SKM-1 (cell line): ENCODE measurements around the gene OVOL2.

Experiments used
- DNase-seq: peaks from one replicate; lab custom pipeline; 2025; ENCODE audit not compliant: unreplicated experiment; lab: John Stamatoyannopoulos, UW

OVOL2 gene

GRCh38 chr20:18016772-18017171 lies 40.9 kb downstream of the OVOL2 start:
- DNase-seq: no peak

- DNase-seq: no peak
Observed at GRCh38 chr20:18014411-18014810, 43.3 kb downstream of the OVOL2 start.

GRCh38 chr20:18012901-18013300 lies 44.8 kb downstream of the OVOL2 start:
- no peak for DNase-seq

GRCh38 chr20:18011951-18012645 lies 45.6 kb downstream of the OVOL2 start:
- no peak for DNase-seq

GRCh38 chr20:18011482-18011881 lies 46.2 kb downstream of the OVOL2 start:
- no peak for DNase-seq

- DNase-seq: no peak
Observed at GRCh38 chr20:18009116-18009515, 48.6 kb downstream of the OVOL2 start.

GRCh38 chr20:18007534-18008292 lies 50.0 kb downstream of the OVOL2 start:
- no peak for DNase-seq

GRCh38 chr20:18006684-18007083 lies 51.0 kb downstream of the OVOL2 start:
- DNase-seq: no peak

- DNase-seq: no peak
Observed at GRCh38 chr20:18005990-18006364, 51.7 kb downstream of the OVOL2 start.

GRCh38 chr20:18005170-18005989 lies 52.3 kb downstream of the OVOL2 start:
- no peak for DNase-seq

- DNase-seq: no peak
Observed at GRCh38 chr20:18004384-18005031, 53.2 kb downstream of the OVOL2 start.

- DNase-seq: no peak
Observed at GRCh38 chr20:18003897-18004296, 53.8 kb downstream of the OVOL2 start.

- DNase-seq: no peak
Observed at GRCh38 chr20:18001131-18001921, 56.4 kb downstream of the OVOL2 start.

- DNase-seq: no peak
Observed at GRCh38 chr20:17999566-17999965, 58.1 kb downstream of the OVOL2 start.

- DNase-seq: no peak
Observed at GRCh38 chr20:17998446-17998845, 59.3 kb downstream of the OVOL2 start.

- DNase-seq: no peak
Observed at GRCh38 chr20:17995967-17996819, 61.5 kb downstream of the OVOL2 start.

- no peak for DNase-seq
Observed at GRCh38 chr20:17993546-17993945, 64.2 kb downstream of the OVOL2 start.

- DNase-seq: no peak
Observed at GRCh38 chr20:17992847-17993513, 64.7 kb downstream of the OVOL2 start.

- no peak for DNase-seq
Observed at GRCh38 chr20:17992224-17992637, 65.5 kb downstream of the OVOL2 start.
